Upper lobe of left lung (tissue), 6 donors: Measurements from ENCODE around the gene BTG3. TPM values are rescaled to one million over a fixed set of nuclear protein-coding genes. Genes with fewer than 3 reads are reported as not detected.

Experiments
- ATAC-seq, 2 donors: fragments of 200-7000 bp; cut with Tn5 transposase; one replicate each; pipeline ENCODE4 v1.9.1; 2022; ENCODE audit warnings: mild to moderate bottlenecking in 2 of 2, moderate library complexity in 2 of 2; ENCODE audit not compliant: low FRiP score in 2 of 2
- DNase-seq, 2 donors: peaks; one replicate each; pipeline ENCODE4 v3.0.0-alpha.2; 2019 to 2020
- H3K27ac ChIP-seq, 4 donors: fragments of 200-600 bp; sonication (generic); one replicate each; pipeline ENCODE4 v1.5.1; 2016 to 2019
- H3K27me3 ChIP-seq, 4 donors: fragments of 200-600 bp; sonication (generic); one replicate each; pipeline ENCODE4 v1.5.1; 2017 to 2019
- H3K36me3 ChIP-seq, 4 donors: fragments of 200-600 bp; sonication (generic); one replicate each; pipeline ENCODE4 v1.5.1; 2016 to 2019
- H3K4me1 ChIP-seq, 4 donors: fragments of 200-600 bp; sonication (generic); one replicate each; pipeline ENCODE4 v1.5.1; 2018 to 2019
- H3K4me3 ChIP-seq, 4 donors: fragments of 200-600 bp; sonication (generic); one replicate each; pipeline ENCODE4 v1.5.1; 2017 to 2019; ENCODE audit warnings: mild to moderate bottlenecking in 2 of 4, moderate library complexity in 1 of 4
- H3K9me3 ChIP-seq, 4 donors: fragments of 200-600 bp; sonication (generic); one replicate each; pipeline ENCODE4 v1.5.1; 2018 to 2019
- CTCF ChIP-seq, 6 experiments: fragments of 450-650 bp in 4 of 6; fragments of 200-600 bp in 2 of 6; sonication (generic) in 2 of 6; IDR thresholded peaks; one replicate each; pipeline ENCODE4 v1.5.1; 2016 to 2019; ENCODE audit warnings: antibody characterized with exemption in 6 of 6
- EP300 ChIP-seq, 4 donors: sonication (generic); formaldehyde crosslinking; IDR thresholded peaks; one replicate each; pipeline ENCODE4 v1.5.1; 2017; ENCODE audit warnings: antibody characterized with exemption in 4 of 4, control low read depth in 2 of 4
- POLR2A ChIP-seq, 4 donors: fragments of 450-650 bp; IDR thresholded peaks; one replicate each; pipeline ENCODE4 v1.5.1; 2016 to 2017; ENCODE audit warnings: antibody characterized with exemption in 4 of 4, mild to moderate bottlenecking in 2 of 4
- POLR2AphosphoS5 ChIP-seq, 2 donors: sonication (generic); formaldehyde crosslinking; IDR thresholded peaks; one replicate each; pipeline ENCODE4 v1.5.1; 2017; ENCODE audit warnings: antibody characterized with exemption in 2 of 2
- WGBS, 2 donors: methylation state at CpG; one replicate each; pipeline ENCODE4 v1.1.5; 2017 to 2018; 5-methylcytosine and 5-hydroxymethylcytosine counted together
- total RNA-seq, 6 donors: library from RNA; depleted of rRNA in 4 of 6; stranded (reverse); fragments of >200 nt in 4 of 6; gene quantifications; one replicate each; pipeline versions ENCODE4 v1.1.0 to v1.2.1, GENCODE V29; 2016 to 2021
- donor health status: DM: no; HTN: no; CAD: no; lungs with moderate emphysema.
- donor health status: DM: no; HTN: yes; CAD: no; lungs with severe emphysema.

BTG3 gene
- total RNA-seq, 6 donors from 2014 or later, result 50.7 to 189 (median 88.3) TPM

- H3K4me3 ChIP-seq, result no peak overlapping the region
- no peak overlapping the region for H3K27ac ChIP-seq
- H3K9me3 ChIP-seq, result no peaks in the 10 kb centered on the region
- ATAC-seq (no peak), DNase-seq (no peak)
- TF ChIP-seq CTCF (IDR thresholded peaks at IDR 0.05) (no peak), EP300 (IDR thresholded peaks at IDR 0.05) (no peak)
- 76 to 81% methylated on average over 3 of the region's 3 CpGs for WGBS, 2 donors
- peaks cover 4 to 88% (median 34%) of the 10 kb centered on the region in 4 donors for H3K36me3 ChIP-seq
- H3K4me1 ChIP-seq, result peaks cover 0 to 4% (median 0%) of the 10 kb centered on the region in 4 donors
- H3K27me3 ChIP-seq, result no peaks in the 10 kb centered on the region
Measured at GRCh38 chr21:17602874-17603273, 9.8 kb downstream of the BTG3 start.

- ATAC-seq, result no peak
- H3K36me3 ChIP-seq, result peaks cover 9 to 90% (median 29%) of the 10 kb centered on the region in 4 donors
- no peak overlapping the region for H3K27ac ChIP-seq
- H3K4me3 ChIP-seq, result no peak overlapping the region
- no peak for DNase-seq
- no peaks in the 10 kb centered on the region for H3K27me3 ChIP-seq
- no peaks in the 10 kb centered on the region for H3K4me1 ChIP-seq
- H3K9me3 ChIP-seq, result no peaks in the 10 kb centered on the region
- TF ChIP-seq POLR2AphosphoS5 (IDR thresholded peaks at IDR 0.05) (no peak), CTCF (IDR thresholded peaks at IDR 0.05) (no peak), EP300 (IDR thresholded peaks at IDR 0.05) (no peak), POLR2A (IDR thresholded peaks at IDR 0.05) (no peak)
- 90 to 91% methylated on average over 3 of the region's 3 CpGs for WGBS, 2 donors
Measured at GRCh38 chr21:17598437-17598836, 14.3 kb downstream of the BTG3 start.

- DNase-seq (no peak), ATAC-seq (no peak)
- Histone ChIP-seq H3K9me3 (no peaks in the 10 kb centered on the region), H3K36me3 (peaks cover 9 to 88% (median 24%) of the 10 kb centered on the region in 4 donors), H3K4me1 (no peaks in the 10 kb centered on the region), H3K27me3 (no peaks in the 10 kb centered on the region), H3K27ac (no peak overlapping the region), H3K4me3 (no peak overlapping the region)
- TF ChIP-seq EP300 (IDR thresholded peaks at IDR 0.05) (no peak), POLR2A (IDR thresholded peaks at IDR 0.05) (no peak), POLR2AphosphoS5 (IDR thresholded peaks at IDR 0.05) (no peak), CTCF (IDR thresholded peaks at IDR 0.05) (no peak)
- WGBS, 2 donors, result 71 to 85% methylated on average over 1 of the region's 1 CpG
Measured at GRCh38 chr21:17597680-17598079, 15.0 kb downstream of the BTG3 start.

- Histone ChIP-seq H3K27ac (no peak overlapping the region), H3K27me3 (no peaks in the 10 kb centered on the region), H3K36me3 (peaks cover 0 to 39% (median under 1%) of the 10 kb centered on the region in 4 donors), H3K9me3 (no peaks in the 10 kb centered on the region), H3K4me1 (no peaks in the 10 kb centered on the region), H3K4me3 (no peak overlapping the region)
- TF ChIP-seq EP300 (IDR thresholded peaks at IDR 0.05) (no peak), CTCF (IDR thresholded peaks at IDR 0.05) (no peak), POLR2AphosphoS5 (IDR thresholded peaks at IDR 0.05) (no peak), POLR2A (IDR thresholded peaks at IDR 0.05) (no peak)
- ATAC-seq (no peak), DNase-seq (no peak)
- WGBS, 2 donors, result 68 to 69% methylated on average over 4 of the region's 4 CpGs
Measured at GRCh38 chr21:17590430-17590829, 22.3 kb downstream of the BTG3 start.

GRCh38 chr21:17585875-17586450 is 26.7 kb downstream of the BTG3 start:
- peak in 1 of 2 donors; percentile 71 for ATAC-seq
- H3K9me3 ChIP-seq, result no peaks in the 10 kb centered on the region
- H3K27me3 ChIP-seq, result no peaks in the 10 kb centered on the region
- 1 to 2% methylated on average over 3 of the region's 3 CpGs for WGBS, 2 donors
- no peak for DNase-seq
- TF ChIP-seq EP300 (IDR thresholded peaks at IDR 0.05), result no peak
- TF ChIP-seq CTCF (IDR thresholded peaks at IDR 0.05), result peak in 5 of 6 experiments; percentile 35 to 56 (median 41)
- TF ChIP-seq POLR2AphosphoS5 (IDR thresholded peaks at IDR 0.05), result no peak
- TF ChIP-seq POLR2A (IDR thresholded peaks at IDR 0.05), result no peak
- H3K4me3 ChIP-seq, result no peak overlapping the region
- peaks cover 0 to 2% (median 0%) of the 10 kb centered on the region in 4 donors for H3K36me3 ChIP-seq
- no peaks in the 10 kb centered on the region for H3K4me1 ChIP-seq
- no peak overlapping the region for H3K27ac ChIP-seq
